HG03442 (cell line): ENCODE measurements around the gene ENTR1.

Source experiments
- ATAC-seq: cut with Tn5 transposase; IDR thresholded peaks from one replicate; pipeline ENCODE4 v1.9.1; 2021; ENCODE audit warnings: mild to moderate bottlenecking, moderate library complexity; ENCODE audit not compliant: unreplicated experiment

ENTR1 gene

DNA sequence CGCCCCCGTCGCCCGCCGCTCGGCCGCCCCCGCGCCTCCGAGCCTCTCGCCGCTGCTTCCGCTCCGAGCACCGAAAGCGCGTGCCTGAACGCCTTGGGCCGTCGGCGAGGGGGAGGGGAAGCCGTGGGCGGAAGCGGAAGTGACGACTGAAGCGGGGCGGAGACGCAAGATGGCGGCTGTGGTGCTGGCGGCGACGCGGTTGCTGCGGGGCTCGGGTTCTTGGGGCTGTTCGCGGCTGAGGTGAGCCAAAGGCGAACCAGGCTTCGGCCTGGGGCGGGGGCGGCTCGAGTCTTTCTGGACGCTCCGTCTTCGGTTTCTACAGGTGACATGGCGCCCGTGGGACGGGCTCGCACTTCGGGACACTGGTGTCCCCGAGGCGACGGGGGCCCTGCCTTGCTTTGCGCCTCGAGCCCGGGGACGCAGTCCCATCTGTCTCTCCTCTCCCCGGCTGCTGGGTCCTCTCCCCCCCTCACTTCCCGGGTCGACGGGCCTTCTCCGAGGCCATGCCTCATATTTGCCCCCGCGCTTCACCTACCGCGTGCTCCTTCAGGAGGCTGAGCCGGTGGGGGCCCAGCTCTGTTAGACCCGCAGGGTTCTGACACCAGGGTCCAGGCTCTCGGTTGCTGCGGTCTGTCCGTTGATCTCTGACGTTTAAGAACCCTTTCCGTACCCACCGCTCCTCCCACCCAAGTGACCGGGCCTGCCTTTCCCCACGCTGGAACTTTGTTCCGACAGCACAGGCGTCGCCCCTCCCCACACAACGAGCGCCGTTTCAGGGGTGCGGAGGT, at the start of gene ENTR1, which contains the start of gene PMPCA:
ENTR1 (minus strand) TSS at position 115 of the 788 bp plus-strand sequence. CDS start 217 bp downstream, outside the sequence.
PMPCA (plus strand) TSS at position 159 of the 788 bp plus-strand sequence; CDS start at position 170, 11 bp downstream.
- ATAC-seq, result peak; percentile 83

GRCh38 chr9:136459425-136459824, 49.0 kb upstream of the ENTR1 start:
- no peak for ATAC-seq

- no peak for ATAC-seq
These were observed 46.9 kb upstream of the ENTR1 start for GRCh38 chr9:136457326-136457725.

GRCh38 chr9:136456258-136456657, 45.8 kb upstream of the ENTR1 start:
- no peak for ATAC-seq

DNA sequence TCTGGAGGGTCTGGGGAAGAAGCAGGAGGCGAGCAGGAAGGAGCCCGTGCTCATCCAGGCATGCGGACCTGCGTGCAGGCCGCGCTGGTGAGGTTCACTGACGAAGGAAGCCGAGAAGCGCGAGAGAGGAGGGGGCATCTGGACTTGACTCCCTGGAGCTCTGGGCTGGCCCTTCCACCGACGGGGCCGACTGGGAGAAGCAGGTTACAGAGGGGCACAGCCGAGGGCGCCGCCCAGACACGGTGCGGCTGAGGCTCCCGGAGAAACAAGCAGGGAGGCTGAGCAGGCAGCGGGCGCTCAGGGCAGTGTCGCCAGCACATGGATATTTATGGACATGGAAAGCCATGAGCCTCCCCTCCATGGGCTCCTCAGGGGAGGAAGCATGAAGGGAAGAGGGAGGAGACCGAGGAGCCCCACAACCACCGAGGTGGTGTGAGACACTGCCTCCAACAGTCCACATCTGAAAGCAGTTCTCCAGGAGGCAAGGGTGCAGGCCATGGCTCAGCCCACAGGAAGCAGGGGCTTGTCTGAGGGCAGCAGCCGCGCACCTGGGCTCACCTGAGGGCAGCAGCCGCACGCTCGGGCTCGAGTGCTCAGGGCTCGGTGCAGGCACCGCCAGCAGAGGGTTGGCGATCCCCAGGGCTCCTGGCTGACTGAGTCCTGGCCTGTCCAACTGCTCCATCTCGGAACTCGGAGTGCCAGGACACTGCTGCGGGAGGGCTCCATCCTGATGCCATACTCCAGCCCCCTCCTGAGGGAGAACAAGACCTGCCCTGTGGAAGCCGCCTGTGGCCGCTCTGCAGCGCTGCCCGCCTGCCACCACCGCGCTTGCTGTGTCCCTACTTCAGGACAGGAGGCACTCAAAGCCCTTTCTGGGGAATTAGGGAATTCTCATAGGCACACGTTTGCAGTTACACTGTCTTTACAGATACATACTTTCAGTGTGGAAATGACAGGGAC, 44.9 kb upstream of the ENTR1 start:
- no peak for ATAC-seq

DNA sequence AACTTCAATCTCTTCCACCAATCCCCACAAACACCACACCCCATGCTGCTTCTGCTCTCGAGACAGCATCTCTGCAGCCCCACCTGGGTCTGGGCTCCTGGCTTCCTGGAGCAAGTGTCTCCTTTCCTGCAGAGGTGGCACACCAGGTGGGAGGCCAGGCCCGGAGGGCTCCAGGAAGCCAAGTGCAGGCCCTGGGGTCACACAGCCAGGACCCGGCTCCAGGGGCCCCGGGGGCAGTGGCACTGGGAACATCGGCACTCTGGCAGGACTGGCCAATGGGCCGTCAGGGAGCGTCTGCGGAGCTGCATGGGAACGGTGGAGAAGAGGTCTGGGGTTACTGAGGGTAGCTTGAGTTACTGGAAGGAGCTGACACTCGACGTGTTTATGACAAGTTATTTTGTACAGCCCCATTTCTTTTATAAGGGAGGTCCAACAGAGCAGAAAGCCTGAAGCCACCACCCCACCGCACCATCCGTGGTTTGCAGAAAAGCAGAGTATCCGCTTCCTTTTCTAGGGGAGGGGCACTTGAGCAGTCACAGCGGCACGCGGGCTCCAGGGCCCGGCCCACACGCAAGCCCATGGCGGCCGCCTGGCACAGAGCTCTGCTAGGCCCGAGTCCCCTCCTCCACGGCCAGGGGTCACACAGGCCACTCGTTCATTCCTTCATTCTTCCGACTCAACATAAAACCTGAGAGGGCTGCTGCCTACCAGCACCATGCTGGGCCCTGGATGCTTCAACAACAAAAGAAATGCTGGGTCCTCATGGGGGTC, 43.8 kb upstream of the ENTR1 start:
- ATAC-seq, result no peak

DNA sequence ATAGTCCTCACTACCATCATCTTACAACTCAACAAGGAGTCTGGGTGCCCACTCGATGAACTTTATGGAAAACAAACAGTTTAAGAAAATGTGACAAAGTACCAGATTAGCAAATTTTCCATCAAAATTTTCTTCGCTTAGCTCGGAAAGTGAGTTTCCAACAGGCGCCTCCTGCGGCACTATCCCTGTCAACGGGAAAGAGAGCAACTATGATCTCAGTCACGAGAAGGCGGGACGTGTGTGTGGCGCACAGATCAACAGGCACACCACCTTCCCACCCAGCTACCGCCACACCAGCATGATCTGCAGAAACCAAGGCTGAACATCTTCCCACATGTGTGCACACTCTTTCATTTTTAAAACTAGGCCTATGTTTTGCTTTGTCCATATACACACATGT, 42.9 kb upstream of the ENTR1 start:
- no peak for ATAC-seq

GRCh38 chr9:136451221-136451877, 40.9 kb upstream of the ENTR1 start:
- no peak for ATAC-seq

- no peak for ATAC-seq
These were observed 38.2 kb upstream of the ENTR1 start for GRCh38 chr9:136448655-136449054.

DNA sequence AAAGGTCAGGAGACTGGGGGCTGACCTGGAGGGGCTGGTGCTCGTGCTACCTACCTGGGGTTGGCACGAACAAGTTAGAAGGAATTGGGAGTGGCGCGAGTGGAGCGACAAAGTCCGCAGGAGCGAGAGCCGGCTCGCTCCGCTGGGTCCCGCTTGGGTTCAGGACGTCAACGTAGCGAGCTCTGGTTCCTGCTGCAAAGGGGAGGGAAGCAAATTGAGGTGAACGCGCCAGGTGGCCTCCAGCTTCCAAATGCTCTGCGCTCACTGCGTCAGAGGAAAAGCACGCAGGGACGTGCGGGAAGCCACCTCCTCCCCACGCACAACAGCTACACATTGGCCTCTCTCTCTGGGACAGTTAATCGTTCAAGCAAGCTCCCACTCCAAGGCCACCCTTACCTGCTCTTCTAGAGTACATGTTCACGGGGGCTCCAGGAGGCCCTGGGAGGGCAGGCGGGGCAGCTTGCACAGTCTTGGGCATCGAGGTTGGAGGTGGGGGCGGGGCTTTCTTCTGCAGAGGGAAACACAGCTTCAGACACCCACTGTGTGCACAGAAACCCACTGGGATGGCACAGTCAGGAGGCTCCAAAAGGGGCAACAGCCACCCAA, 36.9 kb upstream of the ENTR1 start:
- no peak for ATAC-seq

GRCh38 chr9:136445799-136446198, 35.4 kb upstream of the ENTR1 start:
- no peak for ATAC-seq

GRCh38 chr9:136444102-136444501, 33.7 kb upstream of the ENTR1 start:
- no peak for ATAC-seq

DNA sequence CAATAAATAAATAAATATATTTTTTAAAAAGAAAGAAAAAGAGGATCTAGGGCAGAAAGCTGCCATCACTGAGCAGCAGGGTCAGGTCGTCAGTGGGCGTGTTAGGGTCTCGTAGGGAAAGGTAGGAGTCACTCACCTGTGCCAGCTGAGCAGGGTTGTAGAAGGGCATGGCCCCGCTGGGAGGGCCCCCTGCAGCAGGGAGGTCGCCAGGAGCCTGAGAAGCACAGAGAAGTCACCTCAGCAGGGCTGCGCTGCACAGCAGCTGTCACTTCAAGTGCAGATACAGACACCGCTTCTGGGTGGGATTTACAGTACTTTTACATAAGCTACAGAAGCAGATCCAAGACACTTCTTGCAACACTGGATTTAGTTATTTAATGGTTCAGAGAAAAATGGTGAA, 33.3 kb upstream of the ENTR1 start:
- no peak for ATAC-seq

DNA sequence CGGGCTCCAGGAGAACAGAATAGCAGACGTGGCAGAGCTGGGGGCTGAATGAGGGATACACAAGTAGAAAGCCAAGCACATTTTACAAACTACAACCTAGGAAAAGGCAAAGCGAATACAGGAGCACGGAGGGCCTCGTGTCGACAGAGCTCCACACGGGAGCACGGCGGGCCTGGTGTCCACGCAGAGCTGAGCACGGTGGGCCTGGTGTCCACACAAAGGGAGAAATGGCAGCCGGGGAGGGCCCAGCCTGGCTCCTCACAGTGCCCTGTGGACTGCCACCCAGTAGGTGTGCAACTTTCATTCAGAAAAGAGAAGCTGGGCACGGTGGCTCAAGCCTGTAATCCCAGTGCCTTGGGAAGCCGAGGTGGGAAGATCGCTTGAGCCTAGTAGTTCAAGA, 32.7 kb upstream of the ENTR1 start:
- ATAC-seq, result no peak

DNA sequence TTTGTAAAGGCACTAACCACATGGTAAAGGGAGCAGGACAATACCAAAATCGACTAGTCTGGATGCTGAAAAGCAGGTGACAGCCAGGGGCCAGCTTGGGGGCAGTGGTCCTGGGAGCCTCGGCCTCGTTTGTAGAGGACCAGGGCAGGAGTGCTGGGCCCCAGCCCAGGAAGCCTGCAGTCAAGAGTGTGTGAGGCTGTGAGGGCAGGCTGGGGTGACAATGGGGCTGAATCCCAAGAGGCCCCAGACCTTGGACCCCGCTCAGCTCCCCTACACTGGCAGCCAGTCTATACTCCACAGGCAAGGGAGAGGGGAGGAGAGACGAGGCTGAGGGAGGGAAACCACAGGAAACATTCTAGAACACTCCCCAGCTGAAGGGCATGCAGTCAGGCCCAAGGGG, 31.9 kb upstream of the ENTR1 start:
- no peak for ATAC-seq

GRCh38 chr9:136441681-136442245, 31.3 kb upstream of the ENTR1 start:
- no peak for ATAC-seq

GRCh38 chr9:136441191-136441680, 30.8 kb upstream of the ENTR1 start:
- no peak for ATAC-seq

- peak; percentile 67 for ATAC-seq
These were observed 29.3 kb upstream of the ENTR1 start, which contains the start of gene INPP5E for GRCh38 chr9:136439481-136440408. INPP5E (minus strand) TSS chr9:136439845; CDS start chr9:136439419, 426 bp downstream.
